ENCODE results near the gene AKAP14.

GRCh38 chrX:119899125-119899524 is 3.4 kb downstream of the AKAP14 start:
- no peak for TF ChIP-seq CTCF (conservative IDR thresholded peaks at IDR 0.05; ENCODE audit: low read length)
- no peak for TF ChIP-seq EZH2phosphoT487 (IDR thresholded peaks at IDR 0.05; ENCODE audit: borderline replicate concordance, low read depth, low read length)
